ENCODE measurements around the gene GXYLT2.
A peak's percentile ranks its signal among the peaks of the same experiment; 100 is the strongest.

The GXYLT2 gene

DNA sequence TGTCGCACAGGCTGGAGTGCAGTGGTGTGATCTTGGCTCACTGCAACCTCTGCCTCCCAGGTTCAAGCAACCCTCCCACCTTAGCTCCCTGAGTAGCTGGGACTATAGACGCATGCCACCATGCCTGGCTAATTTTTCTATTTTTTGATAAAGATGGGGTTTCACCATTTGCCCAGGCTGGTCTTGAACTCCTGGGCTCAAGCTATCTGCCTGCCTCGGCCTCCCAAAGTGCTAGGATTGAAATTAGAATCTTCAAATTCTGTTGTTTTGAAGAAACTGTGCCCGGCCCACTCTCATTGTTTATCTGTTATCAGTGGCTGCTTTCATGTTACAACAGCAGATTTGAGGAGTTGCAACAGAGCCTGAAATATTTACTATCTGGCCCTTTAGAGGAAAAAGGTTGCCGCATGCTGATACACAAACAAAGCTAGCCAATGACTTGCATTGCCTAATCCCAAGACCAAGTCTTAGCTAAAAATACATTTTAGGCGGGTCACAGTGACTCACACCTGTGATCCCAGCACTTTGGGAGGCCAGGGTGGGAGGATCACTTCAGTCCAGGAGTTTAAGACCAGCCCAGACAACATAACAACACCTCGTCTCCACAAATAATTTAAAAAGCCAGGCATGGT is 65.6 kb downstream of the GXYLT2 start (continued):
- TF ChIP-seq RBAK (tag by site-specific recombination; IDR thresholded peaks at IDR 0.05) = peak; percentile 68; the same call in 1 of the 2 replicates
- TF ChIP-seq IKZF3 (tag by site-specific recombination; IDR thresholded peaks at IDR 0.05) = 0 out of 2 replicates have a peak, but pooled peaks have one; percentile 20
- peak; percentile 42; the same call in 1 of the 2 replicates for TF ChIP-seq ZNF629 (tag by site-specific recombination; IDR thresholded peaks at IDR 0.05)
- no peak for TF ChIP-seq ZNF426 (tag by site-specific recombination; IDR thresholded peaks at IDR 0.05)
- TF ChIP-seq, protein P1, sequence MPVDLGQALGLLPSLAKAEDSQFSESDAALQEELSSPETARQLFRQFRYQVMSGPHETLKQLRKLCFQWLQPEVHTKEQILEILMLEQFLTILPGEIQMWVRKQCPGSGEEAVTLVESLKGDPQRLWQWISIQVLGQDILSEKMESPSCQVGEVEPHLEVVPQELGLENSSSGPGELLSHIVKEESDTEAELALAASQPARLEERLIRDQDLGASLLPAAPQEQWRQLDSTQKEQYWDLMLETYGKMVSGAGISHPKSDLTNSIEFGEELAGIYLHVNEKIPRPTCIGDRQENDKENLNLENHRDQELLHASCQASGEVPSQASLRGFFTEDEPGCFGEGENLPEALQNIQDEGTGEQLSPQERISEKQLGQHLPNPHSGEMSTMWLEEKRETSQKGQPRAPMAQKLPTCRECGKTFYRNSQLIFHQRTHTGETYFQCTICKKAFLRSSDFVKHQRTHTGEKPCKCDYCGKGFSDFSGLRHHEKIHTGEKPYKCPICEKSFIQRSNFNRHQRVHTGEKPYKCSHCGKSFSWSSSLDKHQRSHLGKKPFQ (tag by site-specific recombination; IDR thresholded peaks at IDR 0.05) = 0 out of 2 replicates have a peak, but pooled peaks have one; percentile 29
- TF ChIP-seq EGR2 (tag by site-specific recombination; IDR thresholded peaks at IDR 0.05; ENCODE audit: low read depth) = no peak
- no peak for TF ChIP-seq ZNF169 (tag by site-specific recombination; IDR thresholded peaks at IDR 0.05)
- TF ChIP-seq SP7 (tag by site-specific recombination; IDR thresholded peaks at IDR 0.05) = peak; percentile 42; the same call in 1 of the 2 replicates

DNA sequence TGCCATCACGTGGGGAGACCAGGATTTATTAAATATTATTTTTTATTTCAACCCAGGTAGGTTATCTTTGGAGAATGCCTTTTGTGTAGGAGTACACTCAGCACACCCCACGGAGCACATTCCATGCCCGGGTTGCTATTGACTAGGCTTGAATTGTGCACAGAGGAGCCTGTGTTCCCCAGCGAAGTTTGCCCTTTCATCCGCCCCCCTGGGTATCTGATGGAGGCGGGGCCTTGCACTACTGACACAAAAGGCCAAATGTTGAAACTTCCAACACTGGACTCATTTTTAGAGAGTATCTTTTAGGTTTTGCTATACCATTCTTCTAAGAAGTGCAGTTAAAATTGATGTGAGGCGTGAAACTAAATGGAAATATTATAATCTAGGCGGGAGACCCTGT is 69.5 kb downstream of the GXYLT2 start:
- CTCF ChIA-PET = no interaction called here
- TF ChIP-seq ZFP3 (tag by site-specific recombination; IDR thresholded peaks at IDR 0.05; ENCODE audit: low read depth) = no peak
- TF ChIP-seq FEZF1 (tag by site-specific recombination; IDR thresholded peaks at IDR 0.05) = no peak
- TF ChIP-seq ZFHX2 (tag by site-specific recombination; conservative IDR thresholded peaks at IDR 0.05) = 0 out of 2 replicates have a peak, but pooled peaks have one; percentile 9
- Histone ChIP-seq H3K36me3 (ENCODE audit: control insufficient read depth in 2 of 2, insufficient read depth in 1 of 2, low read length in 2 of 2) (no peaks in the 10 kb centered on the region; a peak in 1 of 3 replicates), H3K4me3 (ENCODE audit: low read depth, low read length) (no peak overlapping the region), H3K9me3 (ENCODE audit: control insufficient read depth, insufficient read depth, low read depth, low read length) (no peaks in the 10 kb centered on the region), H3K4me1 (ENCODE audit: control insufficient read depth, insufficient read depth, low read length) (peaks cover 5% of the 10 kb centered on the region; the same call in 1 of the 2 replicates), H3K27ac (ENCODE audit: extremely low read depth, low read depth, low read length) (no peak overlapping the region)
- POLR2A ChIA-PET = no interaction called here

DNA sequence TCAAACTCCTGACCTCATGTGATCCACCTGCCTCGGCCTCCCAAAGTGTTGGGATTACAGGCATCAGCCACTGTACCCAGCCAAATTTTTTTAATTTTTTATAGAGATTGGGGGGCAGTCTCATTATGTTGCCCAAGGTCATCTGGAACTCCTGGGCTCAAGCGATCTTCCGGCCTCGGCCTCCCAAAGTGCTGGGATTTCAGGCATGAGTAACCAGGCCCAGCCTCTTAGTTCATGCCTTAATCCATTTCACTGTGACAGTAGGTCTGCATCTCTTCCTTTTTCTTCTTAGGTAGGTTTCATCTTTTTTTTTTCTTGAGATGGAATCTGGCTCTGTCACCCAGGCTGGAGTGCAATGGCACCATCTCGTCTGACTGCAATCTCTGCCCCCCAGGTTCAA is 71.5 kb downstream of the GXYLT2 start:
- H3K9me3 ChIP-seq (ENCODE audit: control insufficient read depth, insufficient read depth, low read depth, low read length) = no peaks in the 10 kb centered on the region
- no peak overlapping the region for H3K27ac ChIP-seq (ENCODE audit: extremely low read depth, low read depth, low read length)
- CTCF ChIA-PET = no interaction called here
- POLR2A ChIA-PET = no interaction called here
- no peaks in the 10 kb centered on the region; a peak in 1 of 3 replicates for H3K36me3 ChIP-seq (ENCODE audit: control insufficient read depth in 2 of 2, insufficient read depth in 1 of 2, low read length in 2 of 2)
- no peak overlapping the region for H3K4me3 ChIP-seq (ENCODE audit: low read depth, low read length)
- peaks cover 5% of the 10 kb centered on the region; the same call in 1 of the 2 replicates for H3K4me1 ChIP-seq (ENCODE audit: control insufficient read depth, insufficient read depth, low read length)
- TF ChIP-seq ZNF776 (tag by site-specific recombination; IDR thresholded peaks at IDR 0.05; ENCODE audit: borderline replicate concordance) (no peak), HOXD13 (CRISPR knock-in tag; IDR thresholded peaks at IDR 0.05; ENCODE audit: borderline replicate concordance) (no peak), ZBTB48 (tag by site-specific recombination; IDR thresholded peaks at IDR 0.05) (no peak), ZNF10 (tag by site-specific recombination; IDR thresholded peaks at IDR 0.05) (no peak), KLF8 (tag by site-specific recombination; IDR thresholded peaks at IDR 0.05) (no peak), ZNF112 (tag by site-specific recombination; IDR thresholded peaks at IDR 0.05) (no peak), ZNF426 (tag by site-specific recombination; IDR thresholded peaks at IDR 0.05) (no peak), BCL11B (tag by site-specific recombination; IDR thresholded peaks at IDR 0.05; ENCODE audit: low read depth) (no peak), ZNF423 (tag by site-specific recombination; IDR thresholded peaks at IDR 0.05) (no peak), ZNF341 (tag by site-specific recombination; IDR thresholded peaks at IDR 0.05; ENCODE audit: low read depth) (no peak), GLI4 (tag by site-specific recombination; IDR thresholded peaks at IDR 0.05) (no peak), OVOL3 (tag by site-specific recombination; IDR thresholded peaks at IDR 0.05) (no peak), ZFP37 (tag by site-specific recombination; IDR thresholded peaks at IDR 0.05) (no peak), ZNF416 (tag by site-specific recombination; IDR thresholded peaks at IDR 0.05) (no peak), ZNF777 (tag by site-specific recombination; IDR thresholded peaks at IDR 0.05; ENCODE audit: borderline replicate concordance) (no peak)
- TF ChIP-seq, protein P2, sequence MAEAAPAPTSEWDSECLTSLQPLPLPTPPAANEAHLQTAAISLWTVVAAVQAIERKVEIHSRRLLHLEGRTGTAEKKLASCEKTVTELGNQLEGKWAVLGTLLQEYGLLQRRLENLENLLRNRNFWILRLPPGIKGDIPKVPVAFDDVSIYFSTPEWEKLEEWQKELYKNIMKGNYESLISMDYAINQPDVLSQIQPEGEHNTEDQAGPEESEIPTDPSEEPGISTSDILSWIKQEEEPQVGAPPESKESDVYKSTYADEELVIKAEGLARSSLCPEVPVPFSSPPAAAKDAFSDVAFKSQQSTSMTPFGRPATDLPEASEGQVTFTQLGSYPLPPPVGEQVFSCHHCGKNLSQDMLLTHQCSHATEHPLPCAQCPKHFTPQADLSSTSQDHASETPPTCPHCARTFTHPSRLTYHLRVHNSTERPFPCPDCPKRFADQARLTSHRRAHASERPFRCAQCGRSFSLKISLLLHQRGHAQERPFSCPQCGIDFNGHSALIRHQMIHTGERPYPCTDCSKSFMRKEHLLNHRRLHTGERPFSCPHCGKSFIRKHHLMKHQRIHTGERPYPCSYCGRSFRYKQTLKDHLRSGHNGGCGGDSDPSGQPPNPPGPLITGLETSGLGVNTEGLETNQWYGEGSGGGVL (tag by site-specific recombination; IDR thresholded peaks at IDR 0.05) = no peak
- TF ChIP-seq, protein P3, sequence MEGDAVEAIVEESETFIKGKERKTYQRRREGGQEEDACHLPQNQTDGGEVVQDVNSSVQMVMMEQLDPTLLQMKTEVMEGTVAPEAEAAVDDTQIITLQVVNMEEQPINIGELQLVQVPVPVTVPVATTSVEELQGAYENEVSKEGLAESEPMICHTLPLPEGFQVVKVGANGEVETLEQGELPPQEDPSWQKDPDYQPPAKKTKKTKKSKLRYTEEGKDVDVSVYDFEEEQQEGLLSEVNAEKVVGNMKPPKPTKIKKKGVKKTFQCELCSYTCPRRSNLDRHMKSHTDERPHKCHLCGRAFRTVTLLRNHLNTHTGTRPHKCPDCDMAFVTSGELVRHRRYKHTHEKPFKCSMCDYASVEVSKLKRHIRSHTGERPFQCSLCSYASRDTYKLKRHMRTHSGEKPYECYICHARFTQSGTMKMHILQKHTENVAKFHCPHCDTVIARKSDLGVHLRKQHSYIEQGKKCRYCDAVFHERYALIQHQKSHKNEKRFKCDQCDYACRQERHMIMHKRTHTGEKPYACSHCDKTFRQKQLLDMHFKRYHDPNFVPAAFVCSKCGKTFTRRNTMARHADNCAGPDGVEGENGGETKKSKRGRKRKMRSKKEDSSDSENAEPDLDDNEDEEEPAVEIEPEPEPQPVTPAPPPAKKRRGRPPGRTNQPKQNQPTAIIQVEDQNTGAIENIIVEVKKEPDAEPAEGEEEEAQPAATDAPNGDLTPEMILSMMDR (tag by site-specific recombination; IDR thresholded peaks at IDR 0.05) = no peak

Measured in HEK293 (cell line).